GM20431 (cell line): ENCODE results near the gene GRXCR2.
"Not testable (repeated sequence)": the region's sequence is repeated elsewhere in the genome, so short reads cannot be mapped to it uniquely, and the experiment has no call there.

Experiments
- in situ Hi-C: fragments of 300-500 bp; cut with MseI, MboI; formaldehyde crosslinking; loops from one replicate; pipeline ENCODE4 v1.15.0; 2020; ENCODE audit warnings: low sequenced_read_pairs; ENCODE audit not compliant: unreplicated experiment

GRXCR2 gene

GRCh38 chr5:145887976-145888574, 15.3 kb upstream of the GRXCR2 start:
- in situ Hi-C loops = no loop called here

GRCh38 chr5:145887217-145887616, 14.4 kb upstream of the GRXCR2 start:
- in situ Hi-C loops = no loop called here

GRCh38 chr5:145874765-145875164, 2.0 kb upstream of the GRXCR2 start:
- in situ Hi-C loops = no loop called here

- in situ Hi-C loops = no loop called here
Measured at GRCh38 chr5:145872486-145872885, 328 bp downstream of the GRXCR2 start.

- in situ Hi-C loops = no loop called here
Measured at GRCh38 chr5:145869753-145870152, 3.1 kb downstream of the GRXCR2 start.

GRCh38 chr5:145867806-145868205, 5.0 kb downstream of the GRXCR2 start:
- in situ Hi-C loops = no loop called here

GRCh38 chr5:145864432-145864831, 8.4 kb downstream of the GRXCR2 start:
- in situ Hi-C loops = not testable (repeated sequence)

GRCh38 chr5:145863003-145863402, 9.8 kb downstream of the GRXCR2 start:
- in situ Hi-C loops = no loop called here

GRCh38 chr5:145859897-145860296, 12.9 kb downstream of the GRXCR2 start:
- in situ Hi-C loops = no loop called here

- in situ Hi-C loops = no loop called here
Measured at GRCh38 chr5:145859453-145859852, 13.4 kb downstream of the GRXCR2 start.

- in situ Hi-C loops = no loop called here
Measured at GRCh38 chr5:145858959-145859358, 13.9 kb downstream of the GRXCR2 start.

GRCh38 chr5:145856285-145856818, 16.5 kb downstream of the GRXCR2 start:
- in situ Hi-C loops = no loop called here

GRCh38 chr5:145855763-145856267, 17.0 kb downstream of the GRXCR2 start:
- in situ Hi-C loops = no loop called here

- in situ Hi-C loops = no loop called here
Measured at GRCh38 chr5:145854651-145855258, 18.1 kb downstream of the GRXCR2 start.

GRCh38 chr5:145853781-145854376, 18.9 kb downstream of the GRXCR2 start:
- in situ Hi-C loops = no loop called here

GRCh38 chr5:145852990-145853389, 19.8 kb downstream of the GRXCR2 start:
- in situ Hi-C loops = no loop called here

- in situ Hi-C loops = no loop called here
Measured at GRCh38 chr5:145848854-145849253, 24.0 kb downstream of the GRXCR2 start.

- in situ Hi-C loops = no loop called here
Measured at GRCh38 chr5:145847499-145848497, 25.0 kb downstream of the GRXCR2 start.

GRCh38 chr5:145846081-145846480, 26.7 kb downstream of the GRXCR2 start:
- in situ Hi-C loops = no loop called here

- in situ Hi-C loops = no loop called here
Measured at GRCh38 chr5:145841299-145841698, 31.5 kb downstream of the GRXCR2 start.
